LoVo (cell line): Measurements from ENCODE around the gene SPDYA.
A peak's percentile ranks its signal among the peaks of the same experiment; 100 is the strongest.
"Not testable (repeated sequence)": the region's sequence is repeated elsewhere in the genome, so short reads cannot be mapped to it uniquely, and the experiment has no call there.

ENCODE experiments used
- DNase-seq: peaks from one replicate; pipeline ENCODE4 v3.0.0-alpha.2; 2016; ENCODE audit warnings: low spot score

Gene SPDYA

GRCh38 chr2:28810384-28811285 is at the start of gene SPDYA:
SPDYA (plus strand) TSS chr2:28810834; CDS start chr2:28816015, 5,181 bp downstream.
- no peak for DNase-seq

DNA sequence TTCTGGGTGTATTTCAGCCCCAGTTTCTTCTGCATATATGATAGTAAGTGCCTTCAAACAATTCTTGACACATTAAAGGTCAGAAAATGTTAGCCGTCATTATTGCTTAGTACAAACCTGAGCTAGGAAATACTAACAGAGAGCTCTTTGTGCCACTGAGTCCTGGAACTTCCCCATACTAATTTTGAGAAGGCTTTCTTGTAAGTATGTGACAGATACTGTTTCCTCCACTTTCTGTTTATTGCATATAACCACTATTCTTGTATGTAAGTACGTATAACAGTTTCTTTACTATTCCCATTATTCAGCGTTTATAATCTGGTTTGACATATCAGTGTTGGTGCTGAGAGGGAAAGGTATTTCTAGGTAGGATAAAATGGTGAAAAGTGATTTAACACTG is 49.2 kb upstream of the SPDYA start:
- no peak for DNase-seq

DNA sequence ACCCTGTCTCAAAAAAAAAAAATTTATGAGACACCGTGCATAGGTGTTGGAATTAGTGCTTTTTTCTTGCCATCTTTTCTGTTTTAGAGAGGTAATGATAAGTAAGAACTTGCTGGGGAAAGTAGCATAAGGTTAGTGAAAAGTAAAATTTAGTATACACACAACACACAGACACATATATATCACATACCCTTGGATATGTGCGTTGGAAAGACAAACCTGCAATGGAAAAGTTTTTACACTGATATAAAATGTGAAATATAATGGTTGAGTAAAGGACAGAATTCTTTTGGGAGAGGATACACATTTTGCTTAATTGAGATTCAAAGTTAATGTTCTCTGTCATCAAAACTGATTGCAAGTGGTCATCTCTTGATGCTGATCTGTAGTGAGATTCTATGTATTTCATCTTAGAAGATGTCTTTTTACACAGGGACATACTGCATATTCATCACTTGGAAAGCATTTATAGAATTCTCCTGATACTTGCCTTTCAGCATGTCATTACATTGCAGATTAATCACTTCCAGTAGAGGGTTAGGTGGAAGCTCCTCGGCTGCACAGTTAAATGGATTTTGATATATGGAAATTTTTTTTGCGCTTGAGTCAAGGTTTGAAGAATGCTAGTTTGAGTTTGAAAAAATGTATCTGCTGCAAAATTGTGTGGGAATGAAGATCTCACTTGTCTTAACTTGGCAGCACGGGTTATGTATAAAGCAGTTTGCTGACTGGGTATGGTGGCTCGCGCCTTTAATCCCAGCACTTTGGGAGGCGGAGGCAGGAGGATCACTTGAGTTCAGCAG is 45.5 kb upstream of the SPDYA start:
- DNase-seq, result no peak

DNA sequence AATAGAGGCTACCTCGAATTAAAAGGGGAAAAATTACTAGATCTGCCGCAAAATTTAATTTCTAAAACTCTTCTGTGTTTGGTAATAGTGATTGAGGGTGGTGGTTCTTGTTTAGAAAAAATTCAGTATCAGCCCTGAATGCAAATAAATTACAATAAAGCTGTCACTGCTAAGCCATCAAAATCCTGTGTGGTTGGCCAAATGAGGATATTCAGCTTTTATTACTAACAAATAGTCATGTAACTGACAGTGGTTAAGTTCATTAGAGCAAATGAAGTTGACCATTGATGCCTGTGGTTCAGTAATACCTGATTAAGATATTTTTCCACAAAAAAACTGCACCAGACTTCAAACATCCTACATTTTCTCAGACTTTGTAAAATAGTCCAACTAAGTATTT is 44.6 kb upstream of the SPDYA start:
- no peak for DNase-seq

- DNase-seq, result no peak
Observed at GRCh38 chr2:28767337-28767736, 43.3 kb upstream of the SPDYA start.

DNA sequence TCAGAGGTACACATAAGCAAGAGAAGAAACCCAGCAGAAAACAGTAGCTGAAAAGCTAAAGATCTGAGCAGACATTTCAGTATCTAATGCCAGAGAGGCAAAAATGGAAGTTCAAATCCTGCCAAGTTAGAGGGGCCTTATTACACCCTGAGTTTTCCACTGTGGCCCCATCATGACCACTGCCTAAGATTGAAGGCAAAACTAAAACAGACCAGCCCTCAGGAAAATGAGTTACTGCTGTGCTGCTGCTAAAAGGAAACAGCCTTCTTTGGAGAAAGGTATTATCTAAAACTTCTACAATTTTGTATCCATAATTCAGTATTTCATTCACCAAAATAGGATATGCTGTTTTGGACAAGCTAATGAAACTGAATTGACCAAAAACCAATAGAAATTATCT is 42.2 kb upstream of the SPDYA start:
- DNase-seq, result no peak

DNA sequence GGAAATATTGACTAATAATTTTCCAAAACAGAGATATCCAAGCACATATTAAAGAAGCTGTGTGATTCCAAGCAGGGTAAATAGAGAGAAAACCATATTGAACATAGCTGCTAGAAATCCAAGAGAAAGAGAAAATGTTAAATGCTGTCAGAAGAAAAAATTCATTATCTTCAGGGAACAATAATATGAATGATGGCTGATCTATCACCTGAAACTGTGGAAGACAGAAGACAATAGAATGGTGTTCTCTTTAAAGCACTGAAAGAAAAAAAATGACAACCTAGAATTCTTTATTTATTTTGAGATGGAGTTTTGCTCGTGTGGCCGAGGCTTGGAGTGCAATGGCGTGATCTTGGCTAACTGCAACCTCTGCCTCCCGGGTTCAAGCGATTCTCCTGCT is 41.7 kb upstream of the SPDYA start:
- DNase-seq, result no peak

GRCh38 chr2:28772351-28772750 is 38.3 kb upstream of the SPDYA start:
- no peak for DNase-seq

DNA sequence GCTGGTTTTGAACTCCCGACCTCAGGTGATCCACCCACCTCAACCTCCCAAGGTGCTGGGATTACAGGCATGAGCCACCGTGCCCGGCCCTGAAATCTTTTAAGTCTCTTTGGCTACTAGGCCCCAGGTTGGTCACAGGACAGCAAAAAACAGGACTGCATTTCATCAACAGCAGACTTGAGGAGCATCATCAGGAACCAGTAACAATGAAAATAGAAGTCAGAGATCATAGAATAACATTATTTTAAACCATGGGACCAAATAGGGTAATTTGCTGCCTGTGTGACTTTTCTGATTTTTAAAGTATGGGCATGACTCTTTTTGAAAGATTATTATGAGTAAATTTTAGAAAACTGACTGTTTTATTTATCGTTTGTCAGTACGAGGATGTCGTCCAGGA is 34.2 kb upstream of the SPDYA start:
- DNase-seq, result no peak

DNA sequence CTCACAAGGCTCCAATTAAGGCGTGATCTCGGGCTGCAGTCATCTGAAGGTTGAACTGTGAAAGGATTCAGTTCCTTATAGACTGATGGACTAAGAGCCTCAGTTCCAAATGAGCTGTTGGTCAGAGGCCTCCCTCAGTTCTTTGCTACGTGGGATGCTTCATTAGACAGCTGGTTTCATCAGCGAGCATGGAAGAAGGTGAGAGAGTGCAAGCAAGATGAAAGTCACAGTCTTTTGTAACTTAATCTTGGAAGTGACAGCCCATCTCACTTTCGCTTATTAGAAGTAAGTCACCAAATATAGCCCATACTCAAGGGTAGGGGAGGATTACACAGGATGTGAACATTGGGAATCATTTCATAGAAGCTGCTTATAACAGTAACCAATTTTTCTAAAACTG is 32.2 kb upstream of the SPDYA start:
- DNase-seq, result no peak

- no peak for DNase-seq
Observed at GRCh38 chr2:28779001-28779400, 31.6 kb upstream of the SPDYA start.

DNA sequence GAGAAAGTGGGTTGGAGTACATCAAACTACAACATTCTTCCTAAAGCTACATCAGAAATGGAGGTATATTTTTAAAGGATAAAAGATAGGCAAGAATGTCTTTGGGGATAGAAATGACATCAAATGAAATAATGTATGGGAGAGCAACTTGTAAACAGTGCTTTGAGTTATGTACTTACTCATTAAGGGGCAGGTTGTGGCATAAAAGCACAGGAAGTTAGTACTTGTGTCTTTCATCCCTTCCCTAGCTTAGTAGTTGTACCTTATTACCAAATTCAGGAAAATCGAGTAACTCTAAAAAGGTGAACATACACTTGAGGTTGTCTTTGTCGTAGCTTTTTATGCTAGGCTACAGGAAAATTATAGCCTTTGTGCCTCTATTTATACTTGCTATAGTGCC is 30.1 kb upstream of the SPDYA start:
- DNase-seq, result no peak

- DNase-seq, result no peak
Observed at GRCh38 chr2:28782423-28782822, 28.2 kb upstream of the SPDYA start.

DNA sequence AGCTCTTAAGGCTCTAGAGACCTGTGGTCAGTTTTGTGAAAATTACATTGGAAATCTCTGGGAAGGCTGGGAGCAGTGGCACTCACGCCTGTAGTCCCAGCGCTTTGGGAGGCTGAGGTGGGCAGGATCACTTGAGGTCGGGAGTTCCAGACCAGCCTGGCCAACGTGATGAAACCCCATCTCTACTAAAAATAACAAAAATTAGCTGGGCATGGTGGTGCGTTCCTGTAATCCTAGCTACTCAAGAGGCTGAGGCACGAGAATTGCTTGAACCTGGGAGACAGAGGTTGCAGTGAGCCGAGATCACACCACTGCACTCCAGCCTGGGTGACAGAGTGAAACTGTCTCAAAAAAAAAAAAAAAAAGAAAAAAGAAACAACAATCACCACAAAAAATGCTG is 26.1 kb upstream of the SPDYA start:
- not testable (repeated sequence) for DNase-seq

GRCh38 chr2:28796620-28797019 is 14.0 kb upstream of the SPDYA start:
- no peak for DNase-seq

DNA sequence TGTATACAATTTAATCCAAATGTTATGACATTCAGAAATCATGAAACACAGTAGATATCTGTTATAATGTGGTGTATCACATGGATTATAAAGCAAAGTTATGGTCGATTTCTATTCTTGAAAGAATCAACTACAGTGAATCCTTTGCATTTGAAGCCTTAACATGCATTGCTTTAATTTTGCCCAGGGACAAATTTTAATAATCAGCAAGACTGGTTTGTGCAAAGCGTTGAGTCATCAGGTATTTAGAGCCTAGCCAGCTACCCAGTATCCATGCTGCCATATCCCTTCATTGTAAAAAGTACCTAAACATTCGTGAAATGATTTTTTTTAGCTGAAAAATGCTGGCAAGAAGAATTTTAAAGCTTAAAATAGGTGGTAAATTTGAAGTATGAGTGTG is 8.9 kb upstream of the SPDYA start:
- no peak for DNase-seq

DNA sequence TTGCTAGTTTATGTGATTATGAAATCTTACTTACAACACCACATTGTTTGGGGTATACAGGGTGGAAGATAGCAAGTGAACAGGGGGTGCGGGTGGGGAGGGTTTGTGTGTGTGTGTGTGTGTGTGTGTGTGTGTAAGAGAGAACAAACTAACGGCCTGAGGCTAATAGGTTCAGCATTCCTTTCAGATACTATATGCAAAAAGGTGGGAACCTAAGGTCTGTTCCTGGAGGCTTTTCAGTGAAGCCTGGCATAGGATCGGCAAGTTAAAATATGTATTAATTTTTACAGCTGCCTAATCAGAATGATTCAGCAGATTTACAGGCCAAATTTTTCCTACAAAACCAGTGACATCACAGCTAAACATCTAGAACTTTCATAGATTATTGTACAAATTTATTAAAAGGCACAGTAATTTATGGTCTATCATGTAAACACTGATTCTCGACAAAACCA is 7.6 kb upstream of the SPDYA start:
- DNase-seq, result no peak

GRCh38 chr2:28809927-28810326 is 707 bp upstream of the SPDYA start:
- no peak for DNase-seq

DNA sequence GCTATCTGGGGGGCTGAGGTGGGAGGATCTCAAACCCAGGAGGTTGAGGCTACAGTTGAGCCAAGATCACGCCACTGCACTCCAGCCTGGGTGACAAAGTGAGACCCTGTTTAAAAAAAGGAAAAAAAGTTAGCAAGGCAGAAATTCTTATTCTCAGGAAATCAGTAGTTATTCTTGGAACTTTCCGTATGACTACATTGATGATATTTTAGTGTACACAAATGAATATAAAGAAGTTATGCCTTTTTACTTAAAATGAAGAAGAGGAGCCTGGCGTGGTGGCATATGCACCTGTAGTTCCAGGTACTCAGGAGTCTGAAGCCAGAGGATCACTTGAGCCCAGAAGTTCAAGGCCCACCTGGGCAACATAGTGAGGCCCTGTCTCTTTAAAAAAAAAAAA is 7.4 kb downstream of the SPDYA start:
- DNase-seq, result no peak

GRCh38 chr2:28821295-28821958 is 10.8 kb downstream of the SPDYA start:
- peak; percentile 71 for DNase-seq

- DNase-seq, result no peak
Observed at GRCh38 chr2:28822036-28822435, 11.4 kb downstream of the SPDYA start.

DNA sequence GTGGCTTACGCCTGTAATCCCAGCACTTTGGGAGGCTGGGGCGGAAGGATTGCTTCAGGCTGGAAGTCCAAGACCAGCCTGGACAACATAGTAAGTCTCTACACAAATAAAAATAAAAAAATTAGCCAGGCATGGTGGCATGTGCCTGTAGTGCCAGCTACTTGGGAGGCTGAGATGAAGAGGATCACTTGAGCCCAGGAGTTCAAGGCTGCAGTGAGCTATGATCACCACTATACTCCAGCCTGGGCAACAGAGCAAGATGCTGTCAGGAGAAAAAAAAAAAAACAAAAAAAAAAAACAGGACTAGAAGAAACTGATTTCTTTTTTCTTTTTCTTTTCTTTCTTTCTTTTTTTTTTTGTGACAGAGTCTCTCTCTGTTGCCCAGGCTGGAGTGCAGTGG is 13.6 kb downstream of the SPDYA start:
- DNase-seq, result no peak

DNA sequence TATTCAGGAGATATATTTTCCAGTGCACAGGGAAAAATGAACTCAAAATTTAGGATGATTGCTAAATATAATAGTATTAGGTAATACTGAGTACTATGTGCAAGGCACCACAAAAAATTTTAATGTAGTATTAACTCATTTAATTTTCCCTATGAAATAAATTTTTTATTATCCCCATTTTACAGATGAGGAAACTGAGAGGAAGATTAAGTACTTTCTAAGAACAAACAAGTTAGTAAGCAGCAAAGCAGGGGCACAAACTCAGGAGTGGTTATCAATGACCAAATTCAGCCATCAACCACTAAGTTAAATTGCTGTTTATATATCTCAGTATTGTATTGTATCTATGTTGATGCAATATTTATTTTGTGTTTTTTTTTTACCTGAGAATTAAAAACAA is 14.2 kb downstream of the SPDYA start:
- no peak for DNase-seq
